Kidney (tissue), 14 donors: ENCODE results near the gene CXCL1. TPM values are rescaled to one million over a fixed set of nuclear protein-coding genes. Genes with fewer than 3 reads are reported as not detected.

Experiments used
- DNase-seq, 5 donors: peaks; one replicate each; pipeline ENCODE4 v3.0.0-alpha.2; 2013 to 2020
- FAIRE-seq: peaks from 2 replicates; lab custom pipeline; 2012; peaks lifted over from hg19 to GRCh38; lab: Jason Lieb, UNC
- H3K27ac ChIP-seq, 2 donors: one replicate each; pipeline ENCODE4 v1.7.0; 2013; ENCODE audit warnings: low read depth in 2 of 2, low read length in 2 of 2, inconsistent platforms in 1 of 2
- H3K27me3 ChIP-seq: one replicate; pipeline ENCODE4 v1.7.1; 2013; ENCODE audit warnings: low read length, inconsistent platforms; ENCODE audit not compliant: control insufficient read depth, insufficient read depth
- H3K36me3 ChIP-seq, 3 donors: one replicate each; pipeline versions ENCODE4 v1.7.0 to v1.7.1; 2013; ENCODE audit warnings: low read length in 3 of 3, control low read depth in 1 of 3, inconsistent platforms in 1 of 3; ENCODE audit not compliant: insufficient read depth in 3 of 3, control insufficient read depth in 2 of 3
- H3K4me1 ChIP-seq, 3 donors: one replicate each; pipeline versions ENCODE4 v1.7.0 to v1.7.1; 2013; ENCODE audit warnings: low read length in 3 of 3, inconsistent platforms in 1 of 3, low read depth in 1 of 3; ENCODE audit not compliant: control insufficient read depth in 2 of 3, insufficient read depth in 2 of 3
- H3K4me3 ChIP-seq, 3 donors: one replicate each; pipeline versions ENCODE4 v1.7.0 to v1.8.1; 2013; ENCODE audit warnings: low read length in 3 of 3, control low read depth in 1 of 3, inconsistent platforms in 1 of 3
- H3K9ac ChIP-seq, 3 donors: one replicate each; pipeline versions ENCODE4 v1.7.0 to v1.7.1; 2013; ENCODE audit warnings: low read length in 3 of 3, control low read depth in 1 of 3, inconsistent platforms in 1 of 3
- H3K9me3 ChIP-seq, 3 donors: one replicate each; pipeline versions ENCODE4 v1.7.0 to v1.7.1; 2013; ENCODE audit warnings: low read length in 3 of 3, control low read depth in 1 of 3, inconsistent platforms in 1 of 3; ENCODE audit not compliant: control insufficient read depth in 2 of 3, insufficient read depth in 1 of 3
- intact Hi-C: fragments of 100-400 bp; cut with DNase I; formaldehyde crosslinking; loops from one replicate; pipeline ENCODE4 v1.11.1; 2022
- polyA plus RNA-seq: library from polyadenylated mRNA; stranded (reverse); fragments of 350-450 nt; fragmentation: Illumina TruSeq; extraction: RNeasy Lipid Tissue Mini Kit (QIAGEN cat#74804); gene quantifications from one replicate; pipeline ENCODE4 v1.2.3, GENCODE V29; 2014; ENCODE audit warnings: low read depth, low replicate concordance; ENCODE audit not compliant: insufficient read depth
- total RNA-seq: library from RNA; stranded (reverse); fragmentation: NEBNext Ultra II Directional; extraction: Animal tissue kit (Norgen Biotek cat#: 25700); gene quantifications from one replicate; pipeline ENCODE4 v1.2.1, GENCODE V29; 2021
- TF ChIP-seq, protein P1 (sequence below): IDR thresholded peaks from 3 replicates; pipeline ENCODE4 v1.5.1; 2012; ENCODE audit warnings: mild to moderate bottlenecking, moderate library complexity, borderline replicate concordance; ENCODE audit not compliant: insufficient read depth; ENCODE audit errors: extremely low read depth
- donor health status: control.
- donor health status: control.
- donor health status: control.
- donor health status: control.
- donor health status: control.
- donor health status: DM: yes; HTN: yes; CAD: no.
- donor health status: Normal renal cell carcinoma (clear cell type).

The CXCL1 gene
- total and polyA plus RNA-seq, 2 donors from 2014 or later, result 6.4 to 29.7 TPM

DNA sequence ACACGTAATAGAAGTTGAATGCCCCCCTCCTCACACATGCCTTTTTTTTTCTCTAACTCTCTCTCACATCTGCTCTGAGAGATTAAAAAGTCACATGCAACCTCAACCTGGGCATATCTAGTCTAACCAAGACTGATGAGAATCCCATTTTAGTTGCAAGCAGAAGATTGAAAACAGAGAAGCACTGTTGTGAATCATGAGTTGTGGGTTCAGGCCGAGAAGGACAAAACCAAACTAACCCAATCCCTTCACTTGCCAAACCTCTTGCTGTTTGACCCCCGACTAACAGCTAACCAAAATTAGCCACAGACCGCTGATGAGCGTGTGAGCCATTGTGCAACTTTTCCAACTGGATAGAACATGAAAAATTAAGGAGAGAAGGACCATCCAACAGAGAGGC, 31.8 kb downstream of the CXCL1 start:
- Histone ChIP-seq H3K9ac (no peak overlapping the region), H3K27ac (no peak overlapping the region), H3K27me3 (no peaks in the 10 kb centered on the region), H3K36me3 (no peaks in the 10 kb centered on the region), H3K4me1 (no peaks in the 10 kb centered on the region), H3K4me3 (no peak overlapping the region), H3K9me3 (no peaks in the 10 kb centered on the region)
- intact Hi-C loops, result no loop called here
- DNase-seq (no peak), FAIRE-seq (no peak)
- TF ChIP-seq, protein P1, sequence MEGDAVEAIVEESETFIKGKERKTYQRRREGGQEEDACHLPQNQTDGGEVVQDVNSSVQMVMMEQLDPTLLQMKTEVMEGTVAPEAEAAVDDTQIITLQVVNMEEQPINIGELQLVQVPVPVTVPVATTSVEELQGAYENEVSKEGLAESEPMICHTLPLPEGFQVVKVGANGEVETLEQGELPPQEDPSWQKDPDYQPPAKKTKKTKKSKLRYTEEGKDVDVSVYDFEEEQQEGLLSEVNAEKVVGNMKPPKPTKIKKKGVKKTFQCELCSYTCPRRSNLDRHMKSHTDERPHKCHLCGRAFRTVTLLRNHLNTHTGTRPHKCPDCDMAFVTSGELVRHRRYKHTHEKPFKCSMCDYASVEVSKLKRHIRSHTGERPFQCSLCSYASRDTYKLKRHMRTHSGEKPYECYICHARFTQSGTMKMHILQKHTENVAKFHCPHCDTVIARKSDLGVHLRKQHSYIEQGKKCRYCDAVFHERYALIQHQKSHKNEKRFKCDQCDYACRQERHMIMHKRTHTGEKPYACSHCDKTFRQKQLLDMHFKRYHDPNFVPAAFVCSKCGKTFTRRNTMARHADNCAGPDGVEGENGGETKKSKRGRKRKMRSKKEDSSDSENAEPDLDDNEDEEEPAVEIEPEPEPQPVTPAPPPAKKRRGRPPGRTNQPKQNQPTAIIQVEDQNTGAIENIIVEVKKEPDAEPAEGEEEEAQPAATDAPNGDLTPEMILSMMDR, result no peak

DNA sequence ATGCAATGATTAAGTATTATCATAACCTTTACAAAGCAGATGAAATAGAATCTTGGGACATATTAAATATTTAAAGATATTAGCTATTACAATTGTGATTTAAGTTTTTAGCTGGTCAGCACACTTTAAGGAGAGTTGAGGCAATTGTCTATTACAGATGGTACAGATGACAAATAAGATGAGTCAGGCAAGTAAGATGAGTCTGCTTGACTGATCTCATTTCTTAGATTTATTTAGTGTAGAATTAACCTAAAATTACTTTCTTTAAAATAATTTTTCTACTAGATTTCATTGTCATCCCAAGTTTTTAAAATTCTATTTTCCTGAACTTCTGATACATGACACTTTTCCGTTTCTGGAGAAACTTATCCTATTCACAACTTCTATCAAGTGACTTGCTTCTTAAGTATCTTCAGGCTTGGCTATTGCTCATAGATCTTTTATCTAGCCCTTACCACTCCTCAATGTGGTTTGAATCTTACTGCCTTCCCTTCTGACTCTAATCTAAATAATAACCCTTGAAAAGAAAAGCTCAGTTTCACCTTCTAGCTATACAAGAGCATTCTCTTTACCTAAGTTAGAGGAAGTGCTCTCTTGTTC, 32.9 kb downstream of the CXCL1 start:
- intact Hi-C loops, result no loop called here
- Histone ChIP-seq H3K4me3 (no peak overlapping the region), H3K27ac (no peak overlapping the region), H3K4me1 (no peaks in the 10 kb centered on the region), H3K9me3 (no peaks in the 10 kb centered on the region), H3K9ac (no peak overlapping the region), H3K27me3 (no peaks in the 10 kb centered on the region), H3K36me3 (no peaks in the 10 kb centered on the region)
- DNase-seq (no peak), FAIRE-seq (no peak)
- TF ChIP-seq, protein P1, result no peak

DNA sequence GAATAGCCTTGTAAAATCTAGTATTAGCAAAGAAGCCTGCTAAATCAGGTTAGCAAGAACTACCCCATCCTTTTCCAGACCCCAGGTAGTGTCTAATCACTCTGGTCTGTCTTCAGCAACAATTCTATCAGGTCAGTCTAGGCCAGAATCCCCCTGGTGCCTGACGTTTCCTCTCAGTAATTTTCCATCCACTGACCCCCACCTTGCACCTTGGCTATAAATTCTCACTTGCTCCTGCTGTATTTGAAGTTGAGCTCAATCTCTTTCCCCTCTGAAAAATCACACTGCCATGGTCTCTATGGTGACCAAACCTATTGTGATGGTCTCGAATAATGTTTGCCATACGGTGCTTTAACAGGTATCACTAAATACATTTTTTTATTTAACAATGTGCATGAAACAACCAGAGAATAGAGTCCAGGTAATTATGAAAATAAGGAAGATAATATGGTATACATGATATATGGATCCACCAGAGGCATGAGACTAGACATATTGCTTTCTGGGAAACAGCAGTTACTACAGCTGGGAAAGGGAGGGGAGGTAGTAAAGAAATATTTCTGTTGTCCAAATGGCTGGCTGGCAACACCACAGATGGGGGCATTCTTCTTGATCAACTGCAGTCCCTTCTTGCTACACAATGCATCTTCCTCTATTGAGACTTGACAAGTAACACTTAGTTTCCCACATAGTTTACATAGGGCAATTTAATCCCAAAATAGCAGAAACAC, 33.8 kb downstream of the CXCL1 start:
- no peak for DNase-seq
- H3K9me3 ChIP-seq, result no peaks in the 10 kb centered on the region
- intact Hi-C loops, result no loop called here
- H3K4me1 ChIP-seq, result no peaks in the 10 kb centered on the region
- no peak overlapping the region for H3K27ac ChIP-seq
- no peaks in the 10 kb centered on the region for H3K27me3 ChIP-seq
- no peak overlapping the region for H3K9ac ChIP-seq
- H3K4me3 ChIP-seq, result no peak overlapping the region
- TF ChIP-seq, protein P1, result no peak
- FAIRE-seq, result no peak
- no peaks in the 10 kb centered on the region for H3K36me3 ChIP-seq
